Aorta (tissue), 5 donors: ENCODE measurements around the gene LRRC32. TPM values are rescaled to one million over a fixed set of nuclear protein-coding genes. Genes with fewer than 3 reads are reported as not detected.

Experiments
- ATAC-seq: fragments of 200-7000 bp; cut with Tn5 transposase; one replicate; pipeline ENCODE4 v1.9.1; 2022; ENCODE audit warnings: moderate library complexity; ENCODE audit not compliant: low FRiP score
- DNase-seq, 2 donors: peaks; one replicate each; pipeline ENCODE4 v3.0.0-alpha.2; 2020
- H3K27ac ChIP-seq, 2 donors: one replicate each; pipeline ENCODE4 v1.5.1; 2013; ENCODE audit warnings: low read length in 2 of 2, mild to moderate bottlenecking in 2 of 2, moderate library complexity in 2 of 2, control low read depth in 1 of 2, inconsistent platforms in 1 of 2, low read depth in 1 of 2
- H3K27me3 ChIP-seq, 2 donors: one replicate each; pipeline ENCODE4 v1.6.1; 2013; ENCODE audit warnings: control low read depth in 1 of 2, low read length in 1 of 2, mild to moderate bottlenecking in 1 of 2, moderate library complexity in 1 of 2; ENCODE audit not compliant: insufficient read depth in 2 of 2, control insufficient read depth in 1 of 2
- H3K36me3 ChIP-seq, 2 donors: one replicate each; pipeline ENCODE4 v1.6.1; 2013; ENCODE audit warnings: control low read depth in 1 of 2, low read length in 1 of 2, mild to moderate bottlenecking in 1 of 2; ENCODE audit not compliant: insufficient read depth in 2 of 2, control insufficient read depth in 1 of 2
- H3K4me1 ChIP-seq, 2 donors: one replicate each; pipeline ENCODE4 v1.6.1; 2013; ENCODE audit warnings: low read length in 2 of 2, control low read depth in 1 of 2, mild to moderate bottlenecking in 1 of 2, moderate library complexity in 1 of 2; ENCODE audit not compliant: insufficient read depth in 2 of 2, control insufficient read depth in 1 of 2
- H3K4me3 ChIP-seq, 2 donors: one replicate each; pipeline ENCODE4 v1.5.1; 2013; ENCODE audit warnings: low read length in 2 of 2, control low read depth in 1 of 2, mild to moderate bottlenecking in 1 of 2
- H3K9me3 ChIP-seq: one replicate; pipeline ENCODE4 v1.6.1; 2013; ENCODE audit warnings: mild to moderate bottlenecking, low read length; ENCODE audit not compliant: control insufficient read depth
- WGBS, 2 donors: extraction: QIAGEN DNeasy Blood & Tissue Kit; methylation state at CpG; one replicate each; pipeline ENCODE4 v1.1.7; 2013; 5-methylcytosine and 5-hydroxymethylcytosine counted together
- intact Hi-C, 2 donors: fragments of 100-400 bp; cut with DNase I; formaldehyde crosslinking; loops; one replicate each; pipeline versions ENCODE4 v1.14.2 to v1.15.0; 2022
- polyA plus RNA-seq, 2 donors: library from polyadenylated mRNA; stranded (reverse); fragments of 200-250 nt; gene quantifications; one replicate each; pipeline ENCODE4 v1.2.3, GENCODE V29; 2013
- total RNA-seq, 2 donors: library from RNA; stranded (reverse); fragmentation: NEBNext Ultra II Directional; extraction: Animal tissue kit (Norgen Biotek cat#: 25700); gene quantifications; one replicate each; pipeline ENCODE4 v1.2.1, GENCODE V29; 2021
- donor health status: healthy with polysubstance abuse.
- donor health status: Bipolar disorder and iron deficiency.
- donor health status: DM: no; HTN: no; CAD: no.
- donor health status: DM: no; HTN: no; CAD: no.
- donor health status: DM: yes; HTN: yes; CAD: no.

Gene LRRC32
- total and polyA plus RNA-seq, 4 donors = 38.8 to 174 (median 125) TPM

DNA sequence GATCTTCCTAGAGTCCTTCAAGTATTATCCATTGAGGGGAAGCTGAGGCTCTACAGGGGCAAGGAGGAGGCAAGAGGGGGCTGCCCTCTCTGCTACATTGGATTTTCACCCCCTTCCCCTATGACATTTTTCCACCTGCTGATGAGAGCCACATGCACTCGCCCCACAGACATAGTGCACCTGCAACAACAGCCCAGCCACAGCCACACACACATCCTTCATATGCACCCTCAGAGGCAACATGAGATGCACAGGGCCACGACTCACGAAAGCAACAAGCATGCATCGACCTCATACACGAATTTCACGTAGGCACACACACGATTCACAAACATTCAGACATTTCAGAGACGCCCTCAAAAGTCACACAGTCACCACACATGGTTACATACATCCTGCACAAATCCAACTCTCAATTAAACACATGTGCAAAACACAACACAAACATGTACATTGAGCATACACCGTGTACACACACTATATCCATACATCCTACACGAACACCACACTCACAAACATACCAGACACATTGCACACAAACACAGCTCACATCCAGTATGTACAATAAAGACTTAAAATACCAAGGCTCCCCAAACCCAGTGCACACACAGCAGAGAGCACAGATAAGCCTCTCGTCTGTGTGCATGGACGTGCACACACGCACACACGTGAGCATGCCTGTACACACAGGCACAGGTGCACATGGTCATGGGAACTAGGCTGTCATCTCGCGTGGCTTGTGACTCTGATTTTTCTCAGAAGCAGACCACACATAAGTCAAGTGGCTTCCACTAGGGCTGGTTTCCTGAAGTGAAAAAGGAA, 6.3 kb upstream of the LRRC32 start:
- ATAC-seq (no peak), DNase-seq (no peak)
- Histone ChIP-seq H3K27me3 (no peaks in the 10 kb centered on the region), H3K4me1 (no peaks in the 10 kb centered on the region), H3K27ac (no peak overlapping the region), H3K9me3 (no peaks in the 10 kb centered on the region), H3K4me3 (no peak overlapping the region), H3K36me3 (no peaks in the 10 kb centered on the region)
- intact Hi-C loops = loop anchor here in 1 of 2 donors (5.0 to 10.0 kb wide), 2 partner anchors 100 to 292 kb away; partner anchors contain the start of genes GVQW3 and THAP12
- 84 to 86% methylated on average over 16 of the region's 16 CpGs for WGBS, 2 donors

DNA sequence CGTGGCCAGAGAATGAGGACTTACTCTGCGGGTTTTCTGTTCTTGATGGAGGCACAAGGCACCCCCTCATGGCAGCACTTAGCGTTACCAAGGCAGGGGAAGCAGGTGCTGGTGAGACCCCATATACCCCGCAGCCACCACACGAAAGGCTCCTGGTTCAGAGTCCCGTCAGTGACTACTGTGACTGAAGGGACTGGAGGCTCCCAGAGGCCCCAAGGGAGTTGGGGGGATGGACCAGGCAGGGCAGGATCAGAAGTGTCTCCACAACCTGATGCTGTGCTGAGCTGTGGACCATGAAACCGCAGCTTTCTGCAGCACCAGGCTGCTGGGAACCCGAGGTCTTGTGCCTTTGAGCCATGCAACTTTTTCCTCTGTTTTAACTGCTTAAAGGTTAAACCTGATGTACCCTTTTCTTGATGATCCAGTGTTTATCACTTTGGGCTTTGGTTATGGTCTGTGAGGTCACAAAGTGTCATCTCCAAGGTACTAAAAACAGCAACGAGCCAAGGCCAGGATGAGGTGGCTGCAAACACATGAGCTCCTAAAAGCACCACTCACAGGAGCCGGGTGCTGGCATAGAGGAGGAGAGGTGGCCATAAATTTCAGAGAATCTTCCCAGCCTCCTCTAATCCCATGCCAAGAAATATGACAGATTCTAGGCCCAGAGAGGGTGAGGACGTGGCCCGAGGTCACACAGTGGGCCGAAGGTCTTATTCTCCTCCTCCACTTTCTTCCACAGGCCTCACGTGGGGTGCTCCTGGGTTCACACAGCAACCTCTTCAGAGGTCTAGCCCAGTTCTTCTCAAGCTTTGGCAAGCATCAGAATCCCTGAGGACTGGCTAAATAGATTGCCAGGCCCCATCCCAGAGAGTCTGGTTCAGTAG, 4.2 kb upstream of the LRRC32 start:
- H3K9me3 ChIP-seq = no peaks in the 10 kb centered on the region
- 78 to 81% methylated on average over 14 of the region's 14 CpGs for WGBS, 2 donors
- no peak overlapping the region for H3K27ac ChIP-seq
- no peaks in the 10 kb centered on the region for H3K27me3 ChIP-seq
- H3K4me3 ChIP-seq = no peak overlapping the region
- ATAC-seq (no peak), DNase-seq (no peak)
- H3K4me1 ChIP-seq = no peaks in the 10 kb centered on the region
- intact Hi-C loops = loop anchor here in 1 of 2 donors (5.0 to 10.0 kb wide), 2 partner anchors 97 to 290 kb away; partner anchors contain the start of genes GVQW3 and THAP12
- H3K36me3 ChIP-seq = no peaks in the 10 kb centered on the region

DNA sequence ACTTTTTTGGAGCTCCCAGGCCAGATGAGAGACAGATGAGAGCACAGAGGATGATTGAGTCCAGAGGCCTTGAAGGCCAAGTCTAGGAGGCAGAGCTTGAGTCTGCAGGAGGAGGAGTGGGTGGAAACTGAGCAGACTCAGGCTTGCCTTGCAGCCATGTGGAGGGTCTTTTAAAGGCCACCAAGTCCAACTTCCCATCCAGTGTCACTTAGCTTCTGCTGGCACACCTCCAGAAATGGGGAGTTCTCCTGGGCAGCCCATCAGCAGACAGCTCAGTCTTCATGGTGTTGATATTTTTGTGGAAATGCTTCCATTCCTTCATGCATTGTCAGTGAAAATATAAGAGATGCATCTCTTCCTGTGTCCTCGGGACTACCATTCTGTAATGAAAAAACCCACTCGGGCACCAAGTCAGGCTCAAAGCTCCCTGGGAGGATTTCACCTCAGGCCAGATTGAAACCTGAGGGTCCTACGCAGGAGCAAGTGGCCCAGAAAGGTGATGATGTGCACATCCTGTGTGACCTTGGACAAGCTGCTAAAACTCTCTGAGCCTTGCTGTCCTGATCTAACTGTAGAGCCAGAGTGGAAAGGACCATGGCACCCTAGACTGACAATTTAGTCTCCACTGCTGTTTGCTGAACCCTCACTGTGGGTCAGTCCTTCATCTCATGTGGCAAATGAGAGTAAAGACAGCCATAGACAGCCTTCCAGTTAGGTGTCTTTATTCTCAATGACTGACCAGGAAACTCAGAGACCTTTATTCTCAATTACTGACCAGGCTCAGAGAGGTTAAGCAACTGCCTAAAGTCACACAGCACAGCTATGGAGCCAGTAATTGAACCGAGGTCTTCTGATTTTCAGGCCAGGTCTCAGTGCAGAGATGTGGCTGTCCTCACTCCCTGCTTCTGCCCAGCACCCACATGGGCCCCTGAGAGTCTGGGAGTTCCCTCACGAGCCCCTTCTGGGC, 2.9 kb upstream of the LRRC32 start:
- WGBS, 2 donors = 89 to 96% methylated on average over 5 of the region's 5 CpGs
- intact Hi-C loops = loop anchor here in 1 of 2 donors (10.0 kb wide), 1 partner anchor 289 kb away; the partner anchor contains the start of genes GVQW3 and THAP12
- Histone ChIP-seq H3K9me3 (no peaks in the 10 kb centered on the region), H3K27ac (no peak overlapping the region), H3K4me3 (no peak overlapping the region), H3K4me1 (no peaks in the 10 kb centered on the region), H3K27me3 (no peaks in the 10 kb centered on the region), H3K36me3 (no peaks in the 10 kb centered on the region)
- DNase-seq (peak; percentile 18 to 35), ATAC-seq (no peak)

DNA sequence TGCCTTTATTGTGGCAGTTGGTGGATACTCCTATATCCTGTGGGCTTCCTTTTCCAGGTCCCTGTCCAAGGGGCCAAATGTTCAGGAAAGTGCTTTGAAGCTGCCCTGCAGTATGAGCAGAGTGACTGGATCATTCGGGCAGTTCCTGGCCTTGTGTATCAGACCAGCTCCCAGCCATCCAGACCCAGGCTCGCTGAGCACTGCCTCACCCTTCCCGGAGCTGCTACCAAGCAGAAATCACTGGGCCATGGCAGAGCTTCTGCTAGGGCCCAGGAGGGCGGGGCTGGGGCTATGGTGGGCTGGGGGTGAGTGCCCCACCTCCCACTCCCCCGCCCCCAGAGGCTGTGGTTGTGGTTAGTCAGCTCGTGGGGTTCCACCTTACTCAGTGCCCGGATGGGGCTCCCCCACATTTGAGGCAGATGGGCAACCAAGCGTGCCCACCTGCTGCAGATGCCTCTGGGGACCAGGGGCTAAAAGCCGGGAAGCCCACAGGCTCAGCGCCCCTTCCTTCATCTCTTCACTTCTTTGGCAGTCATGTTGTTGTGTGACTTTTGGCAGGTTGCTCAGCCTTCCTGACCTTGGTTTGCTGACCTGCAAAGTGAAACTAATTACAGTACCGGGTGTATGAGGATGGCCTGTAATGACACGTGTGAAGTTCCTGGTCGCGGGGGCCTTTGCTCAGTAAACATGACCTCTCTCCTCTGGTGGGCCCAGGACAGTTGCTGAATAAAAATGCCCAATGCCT, 2.1 kb upstream of the LRRC32 start:
- no peak overlapping the region for H3K4me3 ChIP-seq
- peaks cover 0 to under 1% of the 10 kb centered on the region in 2 donors for H3K4me1 ChIP-seq
- H3K36me3 ChIP-seq = no peaks in the 10 kb centered on the region
- H3K27ac ChIP-seq = no peak overlapping the region
- intact Hi-C loops = loop anchor here in 1 of 2 donors (10.0 kb wide), 1 partner anchor 288 kb away; the partner anchor contains the start of genes GVQW3 and THAP12
- ATAC-seq = peak; percentile 6
- H3K27me3 ChIP-seq = no peaks in the 10 kb centered on the region
- DNase-seq = peak in 1 of 2 donors; percentile 75
- H3K9me3 ChIP-seq = no peaks in the 10 kb centered on the region
- 78 to 79% methylated on average over 14 of the region's 14 CpGs for WGBS, 2 donors

DNA sequence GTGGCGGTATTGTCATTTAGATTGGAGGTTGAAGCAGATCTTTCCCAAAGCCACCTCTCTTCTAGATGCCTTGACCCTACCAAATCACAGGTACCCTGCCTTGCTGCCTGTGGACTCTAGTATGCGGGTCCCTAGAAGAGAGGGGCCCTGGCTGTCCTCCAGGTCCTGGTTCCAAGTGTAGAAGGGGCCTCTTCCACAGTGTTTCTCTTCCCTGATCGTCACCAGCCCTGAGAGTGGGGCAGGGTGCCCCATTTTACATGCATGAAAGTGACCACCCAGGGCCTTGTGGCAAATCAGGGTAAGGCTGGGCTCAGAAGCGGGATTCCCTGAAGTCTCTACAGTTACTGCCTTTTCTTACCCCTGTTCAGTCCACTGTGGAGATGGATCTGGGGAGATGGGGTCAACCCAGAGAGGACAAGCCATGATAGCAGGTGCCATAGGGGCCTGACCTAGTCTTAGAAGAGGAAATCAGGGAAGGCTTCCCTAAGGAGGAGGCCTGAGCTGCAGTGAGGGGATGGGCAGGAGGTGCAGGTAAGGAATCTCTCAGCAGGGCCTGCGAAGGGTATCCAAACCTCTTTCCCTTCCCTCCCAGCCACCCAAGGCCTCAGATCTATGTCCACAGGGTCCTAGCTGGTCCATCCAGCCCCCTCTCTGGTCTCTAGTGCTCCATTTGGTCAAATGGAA, 1.2 kb upstream of the LRRC32 start:
- no peak overlapping the region for H3K4me3 ChIP-seq
- 89 to 94% methylated on average over 5 of the region's 5 CpGs for WGBS, 2 donors

DNA sequence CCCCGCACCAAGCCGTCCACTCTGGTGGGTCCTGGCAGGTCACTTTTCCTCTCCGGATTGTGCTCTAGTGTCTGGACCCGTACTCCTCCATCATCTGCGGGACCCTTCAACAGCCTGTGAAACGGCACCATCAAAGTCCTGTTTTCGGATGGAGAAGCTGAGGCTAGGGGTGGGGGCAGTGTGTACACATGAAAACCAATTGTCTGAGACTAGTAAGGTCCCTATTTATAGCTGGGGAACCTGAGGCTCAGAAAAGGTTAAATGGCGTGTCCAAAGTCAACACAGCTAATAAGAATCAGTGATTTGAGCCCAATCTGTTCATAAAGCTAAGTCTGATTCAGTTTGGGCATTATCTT, 668 bp upstream of the LRRC32 start:
- intact Hi-C loops = loop anchor here in 1 of 2 donors (10.0 kb wide), 1 partner anchor 286 kb away; the partner anchor contains the start of genes GVQW3 and THAP12
- 9 to 10% methylated on average over 8 of the region's 8 CpGs for WGBS, 2 donors
- H3K9me3 ChIP-seq = no peaks in the 10 kb centered on the region
- ATAC-seq = no peak
- no peaks in the 10 kb centered on the region for H3K36me3 ChIP-seq
- DNase-seq = no peak
- peak overlapping the region in 1 of 2 donors; percentile 35 for H3K27ac ChIP-seq
- no peaks in the 10 kb centered on the region for H3K27me3 ChIP-seq
- peaks cover 0 to 2% of the 10 kb centered on the region in 2 donors for H3K4me1 ChIP-seq
- no peak overlapping the region for H3K4me3 ChIP-seq

More for the DNA sequence above, 1.2 kb upstream of the LRRC32 start:
- peak overlapping the region in 1 of 2 donors; percentile 4 for H3K27ac ChIP-seq
- intact Hi-C loops = loop anchor here in 1 of 2 donors (10.0 kb wide), 1 partner anchor 287 kb away; the partner anchor contains the start of genes GVQW3 and THAP12
- no peak for ATAC-seq
- no peaks in the 10 kb centered on the region for H3K27me3 ChIP-seq
- no peaks in the 10 kb centered on the region for H3K36me3 ChIP-seq
- H3K4me1 ChIP-seq = peaks cover 0 to 2% of the 10 kb centered on the region in 2 donors
- peak in 1 of 2 donors; percentile 67 for DNase-seq
- no peaks in the 10 kb centered on the region for H3K9me3 ChIP-seq

DNA sequence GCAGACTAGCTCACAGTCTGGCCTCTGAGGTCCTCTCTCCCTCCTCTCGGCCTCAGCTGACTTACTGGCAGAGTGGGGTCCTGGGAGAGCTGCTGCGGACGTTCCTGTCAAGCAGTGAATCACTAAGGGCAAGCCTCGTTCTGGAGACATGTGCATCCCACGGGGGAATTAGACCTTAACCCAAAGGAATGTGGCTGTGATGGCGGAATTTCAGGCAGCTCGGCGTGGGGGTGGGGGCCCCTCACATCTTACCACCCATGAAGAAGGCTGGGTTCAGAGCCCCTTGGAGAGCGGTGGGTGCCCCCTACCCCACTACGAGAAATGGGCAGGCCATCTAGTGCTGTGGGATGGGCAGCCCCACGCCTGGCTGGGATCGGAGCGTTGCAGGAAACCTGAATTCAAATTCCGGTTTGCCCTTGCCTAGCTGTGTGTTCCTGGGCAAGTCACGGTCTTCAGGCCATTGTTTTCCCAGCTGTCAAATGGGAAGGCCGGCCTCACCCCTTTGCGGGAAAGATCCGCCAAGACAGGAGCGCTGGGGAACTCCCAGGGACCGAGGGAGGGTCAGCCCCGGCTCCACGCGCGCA, 554 bp downstream of the LRRC32 start:
- peak; percentile 16 for ATAC-seq
- no peaks in the 10 kb centered on the region for H3K36me3 ChIP-seq
- H3K4me1 ChIP-seq = peaks cover 0 to 2% of the 10 kb centered on the region in 2 donors
- H3K27me3 ChIP-seq = no peaks in the 10 kb centered on the region
- peak; percentile 75 to 87 for DNase-seq
- H3K4me3 ChIP-seq = peak overlapping the region; percentile 57 to 85
- intact Hi-C loops = loop anchor here (5.0 to 10.0 kb wide), 3 partner anchors 53 to 285 kb away; partner anchors contain the start of genes GVQW3 (in 1 of the 2) and THAP12 (in 1 of the 2)
- peak overlapping the region in 1 of 2 donors; percentile 68 for H3K27ac ChIP-seq
- H3K9me3 ChIP-seq = no peaks in the 10 kb centered on the region
- 1 to 3% methylated on average over 24 of the region's 24 CpGs for WGBS, 2 donors
